ENCODE data around the gene EVI2B.

GRCh38 chr17:31349454-31349853 is 35.6 kb upstream of the EVI2B start:
- TF ChIP-seq TAF1 (IDR thresholded peaks at IDR 0.05; ENCODE audit: low read depth) (no peak), MAX (IDR thresholded peaks at IDR 0.05) (no peak), FOXM1 (IDR thresholded peaks at IDR 0.05; ENCODE audit: borderline replicate concordance, low read depth) (no peak), RAD21 (IDR thresholded peaks at IDR 0.05; ENCODE audit: low read depth) (no peak), TEAD4 (IDR thresholded peaks at IDR 0.05) (no peak), REST (IDR thresholded peaks at IDR 0.05; ENCODE audit: low read depth) (no peak)
